Measurements from ENCODE around the gene LST1.

DNA sequence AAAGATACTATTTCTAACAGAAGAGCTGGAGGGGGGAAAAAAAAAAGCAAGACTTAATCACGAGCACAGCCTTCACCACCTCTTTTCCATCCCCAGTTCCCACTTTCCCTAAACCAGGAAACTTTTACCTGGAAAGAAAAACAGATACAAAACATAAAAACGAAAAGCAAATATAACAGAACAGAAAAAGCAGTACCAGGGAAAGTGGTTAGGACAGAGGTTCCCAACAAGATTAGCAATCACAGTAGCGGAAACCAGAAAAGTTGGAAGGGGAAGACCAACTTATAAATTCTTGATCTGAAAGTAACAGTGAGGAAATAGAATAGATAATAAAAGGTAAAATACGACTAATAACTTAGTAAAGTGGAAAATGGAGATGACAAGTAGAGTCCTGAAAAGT is 45.4 kb upstream of the LST1 start:
- TF ChIP-seq POLR2A (IDR thresholded peaks at IDR 0.05) (no peak), EP300 (IDR thresholded peaks at IDR 0.05) (no peak), POLR2AphosphoS5 (IDR thresholded peaks at IDR 0.05) (no peak)
- TF ChIP-seq, protein P1, sequence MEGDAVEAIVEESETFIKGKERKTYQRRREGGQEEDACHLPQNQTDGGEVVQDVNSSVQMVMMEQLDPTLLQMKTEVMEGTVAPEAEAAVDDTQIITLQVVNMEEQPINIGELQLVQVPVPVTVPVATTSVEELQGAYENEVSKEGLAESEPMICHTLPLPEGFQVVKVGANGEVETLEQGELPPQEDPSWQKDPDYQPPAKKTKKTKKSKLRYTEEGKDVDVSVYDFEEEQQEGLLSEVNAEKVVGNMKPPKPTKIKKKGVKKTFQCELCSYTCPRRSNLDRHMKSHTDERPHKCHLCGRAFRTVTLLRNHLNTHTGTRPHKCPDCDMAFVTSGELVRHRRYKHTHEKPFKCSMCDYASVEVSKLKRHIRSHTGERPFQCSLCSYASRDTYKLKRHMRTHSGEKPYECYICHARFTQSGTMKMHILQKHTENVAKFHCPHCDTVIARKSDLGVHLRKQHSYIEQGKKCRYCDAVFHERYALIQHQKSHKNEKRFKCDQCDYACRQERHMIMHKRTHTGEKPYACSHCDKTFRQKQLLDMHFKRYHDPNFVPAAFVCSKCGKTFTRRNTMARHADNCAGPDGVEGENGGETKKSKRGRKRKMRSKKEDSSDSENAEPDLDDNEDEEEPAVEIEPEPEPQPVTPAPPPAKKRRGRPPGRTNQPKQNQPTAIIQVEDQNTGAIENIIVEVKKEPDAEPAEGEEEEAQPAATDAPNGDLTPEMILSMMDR (IDR thresholded peaks at IDR 0.05) = no peak

Measured in upper lobe of left lung (tissue), 4 donors.